Body of pancreas (tissue), 4 donors: ENCODE measurements around the gene SERPINA5.

Experiments used
- CTCF ChIP-seq, 7 experiments: fragments of 450-650 bp in 4 of 7; fragments of 200-600 bp in 3 of 7; sonication (generic) in 3 of 7; IDR thresholded peaks; one replicate each; pipeline ENCODE4 v1.5.1; 2016 to 2019; ENCODE audit warnings: antibody characterized with exemption in 7 of 7
- POLR2A ChIP-seq, 3 donors: fragments of 450-650 bp; IDR thresholded peaks; one replicate each; pipeline ENCODE4 v1.6.1; 2016; ENCODE audit warnings: antibody characterized with exemption in 3 of 3, mild to moderate bottlenecking in 2 of 3

- TF ChIP-seq CTCF (IDR thresholded peaks at IDR 0.05), result no peak
- no peak for TF ChIP-seq POLR2A (IDR thresholded peaks at IDR 0.05)
These were observed 16.8 kb upstream of the SERPINA5 start for GRCh38 chr14:94564381-94564780.
